Stimulated activated CD8-positive, alpha-beta memory T cell treated with anti-CD3 and anti-CD28 coated beads, Interleukin-2, amount 100 ng/mL, for 1 hour (primary cell): Measurements from ENCODE around the gene PFKL.

Source experiments
- DNase-seq, 2 donors: peaks; one replicate each; pipeline ENCODE4 v3.0.0-alpha.2; 2020; ENCODE audit warnings: low read depth in 2 of 2

PFKL gene

DNA sequence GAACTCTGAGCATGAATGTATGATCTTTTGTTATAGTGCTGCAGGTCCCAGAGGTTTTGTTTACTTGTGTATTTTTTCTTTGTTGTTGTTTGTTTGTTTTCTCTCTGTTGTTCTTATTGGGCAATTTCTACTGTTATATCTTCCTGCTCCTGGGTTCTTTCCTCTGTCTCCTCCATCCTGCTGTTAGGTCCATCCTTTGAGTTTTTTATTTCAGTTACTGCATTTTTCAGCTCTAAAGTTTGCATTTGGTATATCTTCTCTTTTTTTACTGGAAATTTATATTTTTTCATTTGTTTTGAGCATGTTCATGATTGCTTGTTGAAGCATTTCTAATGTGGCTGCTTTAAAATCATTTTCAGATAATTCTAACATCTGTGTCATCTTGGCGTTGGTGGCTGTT is 63.4 kb downstream of the PFKL start:
- DNase-seq, result no peak

DNA sequence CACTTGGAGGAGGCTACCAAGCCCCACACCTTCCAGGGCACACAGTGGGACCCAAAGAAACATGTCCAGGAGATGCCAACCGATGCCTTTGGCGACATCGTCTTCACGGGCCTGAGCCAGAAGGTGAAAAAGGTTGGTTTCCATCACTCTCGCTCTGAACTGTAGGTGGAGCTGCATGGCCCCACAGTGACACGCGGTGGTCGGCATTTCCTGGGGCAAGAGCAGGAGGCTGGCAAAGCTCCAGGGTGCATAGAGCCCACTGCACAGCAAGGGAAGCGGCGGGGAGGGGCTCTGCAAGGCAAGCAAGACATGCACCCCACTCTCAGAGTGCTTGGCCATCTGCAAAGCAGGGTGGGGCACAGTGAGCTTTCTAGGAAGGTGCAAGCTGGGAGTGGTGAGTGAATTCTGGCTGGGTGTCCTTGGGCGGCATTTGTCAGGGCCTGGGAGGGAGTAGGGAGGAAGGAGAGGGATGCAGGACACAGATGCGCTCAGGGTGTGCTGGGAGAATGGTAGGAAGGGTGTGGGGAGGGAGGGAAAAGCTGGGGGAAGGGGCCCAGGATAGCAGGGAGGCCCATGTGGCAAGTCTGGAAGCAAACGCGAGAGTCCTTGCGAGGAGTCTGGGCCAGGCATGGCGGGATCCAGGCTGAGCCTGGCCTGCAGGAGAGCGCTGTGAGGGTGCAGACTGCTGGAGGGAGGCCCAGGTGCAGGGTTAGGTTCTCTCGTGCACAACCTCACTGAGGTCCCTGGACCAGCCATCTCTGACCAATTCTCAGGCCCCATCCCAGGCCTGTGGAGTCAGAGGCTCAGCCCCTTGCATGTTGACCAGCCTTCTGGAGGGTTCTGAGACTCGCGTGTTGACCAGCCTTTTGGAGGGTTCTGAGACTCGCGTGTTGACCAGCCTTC is 64.5 kb downstream of the PFKL start:
- no peak for DNase-seq

DNA sequence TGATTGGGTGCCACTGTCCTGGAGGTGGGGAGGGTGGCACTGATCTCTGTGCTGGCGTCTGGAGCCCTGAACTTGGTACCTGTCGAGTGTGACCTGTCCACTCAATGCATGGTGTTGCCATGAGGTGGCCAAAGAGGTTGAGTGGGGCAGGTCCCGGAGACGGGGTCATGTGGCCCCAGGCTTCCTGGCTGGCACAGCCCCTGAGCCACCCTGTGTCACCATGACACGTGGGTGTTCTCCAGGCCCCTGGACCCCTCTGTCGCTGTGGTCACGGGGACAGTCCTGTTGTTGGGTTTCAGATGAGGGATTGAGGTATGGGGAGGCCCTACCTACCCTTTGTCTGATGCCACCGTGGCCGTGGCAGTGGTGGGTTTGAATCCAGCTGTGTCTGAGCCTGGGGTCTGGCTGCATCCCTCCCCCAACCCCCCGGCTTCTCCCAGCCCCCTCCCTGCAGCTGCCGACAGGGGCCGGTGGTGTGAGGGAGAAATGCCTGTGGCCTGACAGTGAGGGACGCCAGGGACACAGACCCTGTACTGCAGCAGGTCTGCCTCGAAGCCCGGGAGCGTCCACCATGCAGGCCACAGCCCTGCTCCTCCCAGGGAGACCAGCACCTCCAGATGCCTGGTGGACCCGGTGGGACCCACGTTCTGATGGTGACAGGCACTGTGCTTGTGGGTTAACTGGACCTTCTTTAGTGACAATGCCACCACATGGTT is 65.6 kb downstream of the PFKL start:
- DNase-seq, result no peak

DNA sequence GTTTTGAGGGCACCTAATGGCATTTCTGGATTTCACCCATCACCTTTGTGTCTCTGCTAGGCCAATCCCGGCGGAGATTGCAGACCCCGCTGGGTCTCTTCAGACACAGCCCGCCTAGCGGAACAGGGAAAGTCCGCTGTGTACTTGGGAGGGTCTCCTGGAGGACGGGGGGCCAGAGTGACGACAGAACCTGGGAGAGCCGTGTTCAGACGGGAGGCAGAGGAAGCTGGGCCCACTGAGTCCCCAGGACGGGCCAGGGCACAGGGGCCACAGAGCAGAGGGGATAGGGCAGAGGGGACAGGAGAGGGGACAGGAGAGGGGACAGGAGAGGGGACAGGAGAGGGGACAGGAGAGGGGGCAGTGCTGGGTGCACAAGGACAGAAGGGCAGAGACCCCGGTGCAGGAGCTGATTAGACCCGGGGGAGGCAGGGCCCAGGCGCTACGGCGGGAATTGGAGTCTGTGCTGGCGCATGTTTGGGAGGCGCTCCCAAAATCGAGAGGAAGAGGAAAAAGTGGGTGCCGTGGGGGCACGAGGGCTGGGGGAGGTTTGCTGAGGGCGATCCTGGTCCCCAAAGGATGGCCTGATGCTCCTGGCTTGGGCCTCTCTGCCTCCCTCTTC is 66.2 kb downstream of the PFKL start:
- no peak for DNase-seq

DNA sequence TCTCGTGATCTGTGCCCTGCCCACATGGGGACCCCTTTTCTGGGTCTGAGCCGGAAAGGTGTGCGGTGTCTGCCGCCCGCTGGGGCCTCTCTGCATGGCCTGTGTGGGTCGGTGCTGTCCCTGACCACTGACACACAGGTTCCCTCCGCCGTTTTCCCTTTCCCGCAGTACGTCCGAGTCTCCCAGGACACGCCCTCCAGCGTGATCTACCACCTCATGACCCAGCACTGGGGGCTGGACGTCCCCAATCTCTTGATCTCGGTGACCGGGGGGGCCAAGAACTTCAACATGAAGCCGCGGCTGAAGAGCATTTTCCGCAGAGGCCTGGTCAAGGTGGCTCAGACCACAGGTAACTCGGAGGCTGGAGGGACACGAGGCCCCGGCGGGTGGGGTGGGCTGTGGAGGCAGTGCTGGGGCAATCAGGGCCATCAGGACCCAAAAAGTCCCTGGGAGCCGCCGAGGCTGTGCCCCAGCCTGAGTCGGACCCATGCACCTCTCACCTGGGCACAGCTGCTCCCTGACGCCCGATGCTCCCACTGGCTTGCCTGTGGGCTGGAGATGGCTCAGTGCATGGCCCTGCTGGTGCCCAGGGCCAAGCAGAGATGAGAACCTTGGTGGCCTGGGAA is 66.8 kb downstream of the PFKL start:
- no peak for DNase-seq

DNA sequence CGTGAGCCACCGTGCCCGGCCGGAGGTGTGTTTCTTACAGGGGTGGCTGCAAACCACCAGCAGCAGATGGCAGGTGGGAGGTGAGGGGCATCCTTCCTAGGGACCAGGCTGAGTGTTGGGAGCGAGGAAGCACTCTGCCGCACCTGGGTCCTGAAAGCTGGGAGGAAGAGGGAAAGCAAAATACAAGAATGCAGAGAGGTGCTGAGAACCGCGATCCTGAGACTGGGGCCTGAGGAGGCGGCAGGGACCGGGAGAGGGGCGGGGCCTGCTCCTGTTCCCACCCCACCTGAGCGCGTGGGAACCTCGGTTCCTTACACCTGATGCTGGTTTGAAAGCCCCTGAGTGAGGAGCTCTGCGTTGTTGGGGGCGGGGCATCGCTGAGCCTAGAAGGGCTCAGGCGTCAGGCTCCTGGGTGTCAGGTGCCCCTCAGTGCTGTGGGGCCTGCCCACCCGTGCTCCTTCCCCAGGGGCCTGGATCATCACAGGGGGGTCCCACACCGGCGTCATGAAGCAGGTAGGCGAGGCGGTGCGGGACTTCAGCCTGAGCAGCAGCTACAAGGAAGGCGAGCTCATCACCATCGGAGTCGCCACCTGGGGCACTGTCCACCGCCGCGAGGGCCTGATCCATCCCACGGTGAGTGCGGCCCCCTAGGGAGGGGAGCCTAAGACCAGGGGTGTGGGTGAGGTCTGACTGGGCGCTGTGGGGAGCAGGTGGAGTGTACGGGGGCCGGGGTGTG is 69.0 kb downstream of the PFKL start:
- DNase-seq, result no peak

DNA sequence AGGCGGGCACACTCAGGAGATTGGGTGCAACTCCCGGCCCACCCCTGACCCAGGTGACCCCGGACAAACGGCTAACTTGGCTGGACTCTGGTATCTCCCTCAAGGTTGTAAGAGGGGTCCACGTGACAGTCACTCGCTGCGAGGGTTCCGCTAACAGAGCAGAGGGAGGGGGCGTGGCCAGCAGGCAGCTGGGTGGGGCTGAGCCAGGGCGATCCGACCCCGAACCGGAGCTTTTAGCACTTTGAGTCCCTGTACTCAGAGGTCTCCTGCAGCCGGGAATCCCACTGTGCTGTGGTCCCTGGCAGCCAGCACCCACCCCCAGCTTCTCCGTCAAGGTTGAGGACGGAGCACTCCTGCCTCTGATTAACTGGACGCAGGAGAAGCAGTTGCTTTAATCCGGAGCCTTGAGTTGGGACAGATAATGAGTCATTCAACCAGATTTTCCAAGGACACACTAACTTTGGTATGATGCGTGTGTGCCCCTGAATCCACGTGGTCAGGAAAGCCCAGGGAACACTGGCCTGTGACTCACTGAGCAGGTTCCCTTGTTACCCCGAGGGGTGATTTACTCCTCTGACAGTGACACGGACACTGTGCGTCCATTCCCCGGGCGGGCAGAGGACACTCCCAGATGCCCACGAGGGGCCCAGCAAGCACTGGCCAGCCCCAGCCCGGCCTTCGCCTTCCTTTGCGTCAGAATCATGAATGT is 70.3 kb downstream of the PFKL start:
- no peak for DNase-seq

DNA sequence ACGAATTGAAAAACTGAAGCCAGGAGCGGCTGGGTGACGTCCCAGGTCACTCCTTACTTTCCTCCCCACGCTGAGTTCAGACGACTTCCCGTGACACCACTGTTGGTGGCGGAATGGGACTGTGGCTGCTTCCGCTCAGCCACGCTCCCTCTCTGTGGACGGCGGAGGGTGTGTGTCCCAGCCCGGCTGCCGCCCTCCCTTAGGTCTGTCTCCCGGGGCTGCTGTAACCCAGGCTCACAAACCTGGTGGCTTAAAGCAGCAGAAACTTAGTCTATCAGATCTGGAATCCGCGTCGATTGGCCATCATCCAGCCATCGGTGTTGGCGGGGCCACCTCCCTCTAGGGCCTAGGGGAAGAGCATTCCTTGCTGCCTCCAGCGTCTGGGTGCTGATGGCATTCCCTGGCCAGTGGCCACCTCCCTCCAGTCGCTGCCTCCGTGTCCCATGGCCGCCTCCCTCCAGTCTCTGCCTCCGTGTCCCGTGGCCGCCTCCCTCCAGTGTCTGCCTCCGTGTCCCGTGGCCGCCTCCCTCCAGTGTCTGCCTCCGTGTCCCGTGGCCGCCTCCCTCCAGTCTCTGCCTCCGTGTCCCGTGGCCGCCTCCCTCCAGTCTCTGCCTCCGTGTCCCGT is 71.0 kb downstream of the PFKL start:
- no peak for DNase-seq

DNA sequence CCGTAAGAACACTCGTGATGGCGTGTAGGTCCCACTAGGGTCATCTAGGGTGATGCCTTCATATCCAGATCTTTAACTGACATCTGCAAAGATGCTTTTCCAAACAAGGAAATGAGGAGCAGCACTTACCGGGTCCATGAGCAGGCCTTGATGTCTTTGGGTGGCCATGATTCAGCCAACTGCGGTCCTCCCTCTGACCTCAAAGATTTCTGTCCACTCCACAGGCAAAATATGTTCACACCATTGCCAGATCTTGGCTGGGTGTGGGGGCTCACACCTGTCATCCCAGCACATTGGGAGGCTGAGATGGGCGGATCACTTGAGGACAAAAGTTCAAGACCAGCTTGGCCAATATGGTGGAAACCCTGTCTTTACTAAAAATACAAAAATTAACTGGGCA is 71.7 kb downstream of the PFKL start:
- no peak for DNase-seq

DNA sequence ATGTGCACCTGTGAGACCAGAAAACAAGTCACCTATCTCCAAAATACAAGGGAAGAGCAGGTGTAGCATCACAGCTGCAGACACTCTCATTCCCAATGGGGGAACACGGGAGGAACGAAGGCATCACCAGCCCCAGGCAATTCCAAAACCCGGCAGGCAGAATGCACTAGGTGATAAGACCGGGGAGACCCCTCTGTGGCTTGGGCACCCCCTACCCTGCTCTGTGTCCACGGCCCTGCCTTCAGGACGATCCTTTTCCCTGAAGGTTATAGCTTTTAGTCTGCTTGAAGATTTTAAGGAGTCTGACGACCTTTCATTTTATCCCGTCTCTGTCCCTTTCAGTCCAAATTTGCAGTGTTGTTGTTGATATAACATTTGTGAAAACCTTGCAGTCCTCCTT is 72.8 kb downstream of the PFKL start:
- no peak for DNase-seq

DNA sequence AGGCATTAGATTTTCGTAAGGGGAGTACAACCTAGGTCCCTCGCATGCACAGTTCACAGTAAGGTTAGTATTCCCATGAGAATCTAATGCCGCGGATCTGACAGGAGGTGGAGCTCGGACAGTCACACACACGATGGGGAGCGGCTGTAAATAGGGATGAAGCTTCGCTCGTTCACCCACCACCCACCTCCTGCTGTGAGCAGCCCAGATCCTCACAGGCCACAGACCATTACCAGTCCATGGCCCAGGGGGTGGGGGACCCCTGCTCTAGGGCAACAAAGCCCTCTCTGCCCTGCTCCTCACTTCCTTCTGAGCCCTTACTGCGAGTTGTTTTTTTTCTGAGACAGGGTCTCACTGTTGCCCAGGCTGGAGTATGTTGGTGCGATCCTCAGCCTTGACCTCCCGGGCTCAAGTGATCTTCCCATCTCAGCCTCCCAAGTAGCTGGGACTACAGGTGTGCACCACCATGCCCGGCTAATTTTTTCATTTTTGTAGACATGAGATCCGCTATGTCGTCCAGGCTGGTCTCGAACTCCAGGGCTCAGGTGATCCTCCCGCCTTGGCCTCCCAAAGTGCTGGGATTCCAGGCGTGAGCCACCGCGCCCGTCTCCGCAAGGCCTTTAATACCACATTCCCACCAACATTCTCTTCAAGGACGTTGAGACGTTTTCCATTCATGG is 74.9 kb downstream of the PFKL start:
- no peak for DNase-seq

DNA sequence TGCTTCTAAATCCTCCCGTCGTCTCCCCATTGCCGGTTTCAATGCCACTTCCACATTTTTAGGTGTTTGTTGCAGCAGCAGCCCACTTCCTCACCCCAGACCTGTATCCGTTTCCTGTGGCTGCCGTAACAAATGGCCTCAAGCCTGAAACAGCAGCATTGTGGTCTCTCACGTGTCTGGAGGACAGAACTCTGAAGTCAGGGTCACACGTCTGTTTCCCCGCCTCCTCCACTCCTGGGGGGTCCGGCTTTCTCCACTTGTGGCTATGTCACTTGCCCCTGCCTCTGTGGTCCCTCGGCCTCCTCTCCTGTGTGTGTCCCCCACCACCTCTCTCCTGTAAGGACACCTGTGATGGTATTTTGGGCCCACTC is 75.4 kb downstream of the PFKL start:
- peak in 1 of 2 donors; percentile 16 for DNase-seq

DNA sequence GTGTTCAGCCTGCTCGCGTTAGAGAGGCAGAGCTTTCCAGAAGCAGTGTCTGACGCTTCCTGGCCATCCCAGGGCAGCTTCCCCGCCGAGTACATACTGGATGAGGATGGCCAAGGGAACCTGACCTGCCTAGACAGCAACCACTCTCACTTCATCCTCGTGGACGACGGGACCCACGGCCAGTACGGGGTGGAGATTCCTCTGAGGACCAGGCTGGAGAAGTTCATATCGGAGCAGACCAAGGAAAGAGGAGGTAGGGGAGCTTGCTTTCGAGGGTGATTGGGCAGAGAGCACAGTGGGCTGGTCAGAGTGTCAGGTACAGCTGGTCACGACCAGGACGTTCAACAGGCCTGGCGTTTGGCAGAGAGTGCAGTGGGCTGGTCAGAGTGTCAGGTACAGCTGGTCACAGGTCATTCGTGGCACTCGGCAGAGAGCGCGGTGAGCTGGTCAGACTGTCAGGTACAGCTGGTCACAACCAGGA is 75.9 kb downstream of the PFKL start:
- DNase-seq, result no peak

DNA sequence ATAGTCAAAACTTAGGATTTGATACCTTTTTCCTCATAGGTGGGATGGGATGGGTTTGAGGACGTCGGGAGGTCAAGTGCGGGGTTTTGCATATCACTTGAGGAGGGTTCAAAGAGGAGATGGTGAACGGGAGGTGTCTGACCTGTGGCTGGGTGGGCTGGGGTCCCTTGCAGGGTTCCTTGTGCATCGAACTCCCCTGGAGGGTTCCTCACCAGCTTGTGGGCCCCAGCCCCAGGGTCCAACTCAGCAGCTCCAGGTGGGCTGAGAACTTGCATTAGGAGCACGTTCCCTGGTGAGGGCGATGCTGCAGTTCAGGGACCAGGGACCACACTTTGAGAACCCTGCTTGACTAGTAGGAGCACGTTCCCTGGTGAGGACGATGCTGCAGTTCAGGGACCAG is 76.8 kb downstream of the PFKL start:
- no peak for DNase-seq
